GM19397 (cell line): Measurements from ENCODE around the gene IRF7.
"Not testable (repeated sequence)": the region's sequence is repeated elsewhere in the genome, so short reads cannot be mapped to it uniquely, and the experiment has no call there.

ENCODE experiments used
- ATAC-seq: cut with Tn5 transposase; IDR thresholded peaks from one replicate; pipeline ENCODE4 v1.9.1; 2021; ENCODE audit warnings: mild to moderate bottlenecking, moderate library complexity; ENCODE audit not compliant: unreplicated experiment

IRF7 gene

GRCh38 chr11:615504-616319 is at the start of gene IRF7:
Gene IRF7 (minus strand): TSS chr11:615950. CDS start chr11:615364, 586 bp downstream.
- peak; percentile 75 for ATAC-seq

- no peak for ATAC-seq
Measured at GRCh38 chr11:665062-665703, 49.4 kb upstream of the IRF7 start.

GRCh38 chr11:662689-663274 is 47.0 kb upstream of the IRF7 start:
- ATAC-seq = no peak

- ATAC-seq = no peak
Measured at GRCh38 chr11:660681-661444, 45.1 kb upstream of the IRF7 start.

GRCh38 chr11:660281-660680 is 44.5 kb upstream of the IRF7 start:
- no peak for ATAC-seq

GRCh38 chr11:659532-660085 is 43.9 kb upstream of the IRF7 start:
- ATAC-seq = no peak

- ATAC-seq = no peak
Measured at GRCh38 chr11:657691-658126, 42.0 kb upstream of the IRF7 start.

- no peak for ATAC-seq
Measured at GRCh38 chr11:656866-657265, 41.1 kb upstream of the IRF7 start.

GRCh38 chr11:656426-656825 is 40.7 kb upstream of the IRF7 start:
- ATAC-seq = no peak

GRCh38 chr11:655036-655726 is 39.4 kb upstream of the IRF7 start:
- no peak for ATAC-seq

- not testable (repeated sequence) for ATAC-seq
Measured at GRCh38 chr11:654444-654843, 38.7 kb upstream of the IRF7 start.

- ATAC-seq = no peak
Measured at GRCh38 chr11:653837-654236, 38.1 kb upstream of the IRF7 start.

GRCh38 chr11:653136-653535 is 37.4 kb upstream of the IRF7 start:
- ATAC-seq = not testable (repeated sequence)

GRCh38 chr11:650482-650881 is 34.7 kb upstream of the IRF7 start:
- no peak for ATAC-seq

GRCh38 chr11:647672-648158 is 32.0 kb upstream of the IRF7 start:
- ATAC-seq = not testable (repeated sequence)

- no peak for ATAC-seq
Measured at GRCh38 chr11:646214-646613, 30.5 kb upstream of the IRF7 start.

- no peak for ATAC-seq
Measured at GRCh38 chr11:645536-645935, 29.8 kb upstream of the IRF7 start.

GRCh38 chr11:643849-644738 is 28.3 kb upstream of the IRF7 start:
- no peak for ATAC-seq

GRCh38 chr11:643366-643765 is 27.6 kb upstream of the IRF7 start:
- ATAC-seq = no peak
